ENCODE results near the gene CRAMP1.

DNA sequence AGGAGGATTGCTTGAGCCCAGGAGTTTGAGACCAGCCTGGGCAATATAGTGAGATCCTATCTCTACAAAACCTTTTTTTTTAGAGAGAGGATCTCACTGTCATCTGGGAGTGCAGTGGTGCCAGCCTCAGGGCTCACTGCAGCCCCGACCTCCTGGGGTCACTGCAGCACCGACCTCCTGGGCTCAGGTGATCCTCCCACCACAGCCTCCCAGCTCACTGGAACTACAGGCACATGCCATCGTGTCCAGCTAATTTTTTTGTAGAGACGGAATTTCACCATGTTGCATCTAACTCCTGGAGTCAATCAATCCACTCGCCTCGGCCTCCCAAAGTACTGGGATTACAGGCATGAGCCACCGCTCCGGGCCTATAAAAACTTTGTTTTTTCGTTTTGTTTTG, 109.2 kb downstream of the CRAMP1 start:
- TF ChIP-seq, protein P1, sequence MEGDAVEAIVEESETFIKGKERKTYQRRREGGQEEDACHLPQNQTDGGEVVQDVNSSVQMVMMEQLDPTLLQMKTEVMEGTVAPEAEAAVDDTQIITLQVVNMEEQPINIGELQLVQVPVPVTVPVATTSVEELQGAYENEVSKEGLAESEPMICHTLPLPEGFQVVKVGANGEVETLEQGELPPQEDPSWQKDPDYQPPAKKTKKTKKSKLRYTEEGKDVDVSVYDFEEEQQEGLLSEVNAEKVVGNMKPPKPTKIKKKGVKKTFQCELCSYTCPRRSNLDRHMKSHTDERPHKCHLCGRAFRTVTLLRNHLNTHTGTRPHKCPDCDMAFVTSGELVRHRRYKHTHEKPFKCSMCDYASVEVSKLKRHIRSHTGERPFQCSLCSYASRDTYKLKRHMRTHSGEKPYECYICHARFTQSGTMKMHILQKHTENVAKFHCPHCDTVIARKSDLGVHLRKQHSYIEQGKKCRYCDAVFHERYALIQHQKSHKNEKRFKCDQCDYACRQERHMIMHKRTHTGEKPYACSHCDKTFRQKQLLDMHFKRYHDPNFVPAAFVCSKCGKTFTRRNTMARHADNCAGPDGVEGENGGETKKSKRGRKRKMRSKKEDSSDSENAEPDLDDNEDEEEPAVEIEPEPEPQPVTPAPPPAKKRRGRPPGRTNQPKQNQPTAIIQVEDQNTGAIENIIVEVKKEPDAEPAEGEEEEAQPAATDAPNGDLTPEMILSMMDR (IDR thresholded peaks at IDR 0.05): no peak
- TF ChIP-seq POLR2A (IDR thresholded peaks at IDR 0.05): no peak

All from adrenal gland (tissue), 5 donors.